HS-5 (cell line): ENCODE data around the gene LDLRAD3.

Source experiments
- DNase-seq: peaks from one replicate; pipeline ENCODE4 v3.0.0-alpha.2; 2012; ENCODE audit warnings: low read depth

The LDLRAD3 gene

GRCh38 chr11:36212564-36213392 is 268.9 kb downstream of the LDLRAD3 start:
- no peak for DNase-seq

- no peak for DNase-seq
Observed at GRCh38 chr11:36213393-36213840, 269.6 kb downstream of the LDLRAD3 start.

- no peak for DNase-seq
Observed at GRCh38 chr11:36214480-36214879, 270.6 kb downstream of the LDLRAD3 start.

- no peak for DNase-seq
Observed at GRCh38 chr11:36214976-36215692, 271.3 kb downstream of the LDLRAD3 start.

- no peak for DNase-seq
Observed at GRCh38 chr11:36215693-36216060, 271.8 kb downstream of the LDLRAD3 start.

GRCh38 chr11:36216061-36216615 is 272.3 kb downstream of the LDLRAD3 start:
- DNase-seq, result no peak

- DNase-seq, result no peak
Observed at GRCh38 chr11:36218283-36218921, 274.5 kb downstream of the LDLRAD3 start.

GRCh38 chr11:36219996-36220395 is 276.1 kb downstream of the LDLRAD3 start:
- DNase-seq, result no peak

GRCh38 chr11:36222831-36223635 is 279.2 kb downstream of the LDLRAD3 start:
- no peak for DNase-seq

GRCh38 chr11:36224209-36224882 is 280.5 kb downstream of the LDLRAD3 start:
- no peak for DNase-seq

GRCh38 chr11:36227044-36227443 is 283.2 kb downstream of the LDLRAD3 start:
- DNase-seq, result no peak

GRCh38 chr11:36228689-36229088 is 284.8 kb downstream of the LDLRAD3 start:
- DNase-seq, result no peak

- no peak for DNase-seq
Observed at GRCh38 chr11:36229091-36229705, 285.3 kb downstream of the LDLRAD3 start.

GRCh38 chr11:36230779-36231699 is 287.2 kb downstream of the LDLRAD3 start:
- DNase-seq, result no peak

GRCh38 chr11:36233204-36233603 is 289.3 kb downstream of the LDLRAD3 start:
- no peak for DNase-seq

GRCh38 chr11:36234825-36235224 is 291.0 kb downstream of the LDLRAD3 start:
- no peak for DNase-seq

- DNase-seq, result no peak
Observed at GRCh38 chr11:36235750-36236149, 291.9 kb downstream of the LDLRAD3 start.

- no peak for DNase-seq
Observed at GRCh38 chr11:36237391-36237790, 293.5 kb downstream of the LDLRAD3 start.

GRCh38 chr11:36238036-36238631 is 294.3 kb downstream of the LDLRAD3 start:
- no peak for DNase-seq
